ENCODE data around the gene AGBL4. TPM values are rescaled to one million over a fixed set of nuclear protein-coding genes. Genes with fewer than 3 reads are reported as not detected.
"Not testable (repeated sequence)": the region's sequence is repeated elsewhere in the genome, so short reads cannot be mapped to it uniquely, and the experiment has no call there.

AGBL4 gene
- total RNA-seq (2014; rRNA removed; shearing (Covaris generic)) = 0.35 TPM in 1 of 2 replicates, not detected in the other

GRCh38 chr1:50023292-50024159, at the start of gene AGBL4:
AGBL4 (minus strand) TSS chr1:50023954.
- peak; percentile 11 for DNase-seq (ENCODE audit: low spot score)

GRCh38 chr1:50066806-50067205, 43.1 kb upstream of the AGBL4 start:
- DNase-seq (ENCODE audit: low spot score) = no peak

- peak; percentile 13 for DNase-seq (ENCODE audit: low spot score)
Measured at GRCh38 chr1:50060279-50060678, 36.5 kb upstream of the AGBL4 start.

GRCh38 chr1:50048791-50049190, 25.0 kb upstream of the AGBL4 start:
- DNase-seq (ENCODE audit: low spot score) = no peak

- no peak for DNase-seq (ENCODE audit: low spot score)
Measured at GRCh38 chr1:50047916-50048694, 24.4 kb upstream of the AGBL4 start.

GRCh38 chr1:50038237-50038809, 14.6 kb upstream of the AGBL4 start:
- no peak for DNase-seq (ENCODE audit: low spot score)

GRCh38 chr1:50027794-50028193, 4.0 kb upstream of the AGBL4 start:
- no peak for DNase-seq (ENCODE audit: low spot score)

- DNase-seq (ENCODE audit: low spot score) = no peak
Measured at GRCh38 chr1:49995734-49996133, 28.0 kb downstream of the AGBL4 start.

GRCh38 chr1:49971088-49971487, 52.7 kb downstream of the AGBL4 start:
- DNase-seq (ENCODE audit: low spot score) = no peak

- no peak for DNase-seq (ENCODE audit: low spot score)
Measured at GRCh38 chr1:49951385-49951784, 72.4 kb downstream of the AGBL4 start.

- not testable (repeated sequence) for DNase-seq (ENCODE audit: low spot score)
Measured at GRCh38 chr1:49915301-49915700, 108.5 kb downstream of the AGBL4 start.

GRCh38 chr1:49906365-49906764, 117.4 kb downstream of the AGBL4 start:
- no peak for DNase-seq (ENCODE audit: low spot score)

GRCh38 chr1:49864581-49864980, 159.2 kb downstream of the AGBL4 start:
- no peak for DNase-seq (ENCODE audit: low spot score)

GRCh38 chr1:49854741-49855140, 169.0 kb downstream of the AGBL4 start:
- DNase-seq (ENCODE audit: low spot score) = no peak

GRCh38 chr1:49842596-49842995, 181.2 kb downstream of the AGBL4 start:
- DNase-seq (ENCODE audit: low spot score) = no peak

- DNase-seq (ENCODE audit: low spot score) = peak; percentile 3
Measured at GRCh38 chr1:49841767-49842166, 182.0 kb downstream of the AGBL4 start.

- DNase-seq (ENCODE audit: low spot score) = no peak
Measured at GRCh38 chr1:49824261-49824660, 199.5 kb downstream of the AGBL4 start.

GRCh38 chr1:49817681-49818080, 206.1 kb downstream of the AGBL4 start:
- no peak for DNase-seq (ENCODE audit: low spot score)

- not testable (repeated sequence) for DNase-seq (ENCODE audit: low spot score)
Measured at GRCh38 chr1:49787013-49787412, 236.7 kb downstream of the AGBL4 start.

- DNase-seq (ENCODE audit: low spot score) = no peak
Measured at GRCh38 chr1:49765034-49765433, 258.7 kb downstream of the AGBL4 start.

GRCh38 chr1:49738118-49738517, 285.6 kb downstream of the AGBL4 start:
- DNase-seq (ENCODE audit: low spot score) = not testable (repeated sequence)

- no peak for DNase-seq (ENCODE audit: low spot score)
Measured at GRCh38 chr1:49728377-49728776, 295.4 kb downstream of the AGBL4 start.

All from H4 (cell line).